Activated naive CD8-positive, alpha-beta T cell treated with anti-CD3 and anti-CD28 coated beads, Interleukin-2, amount 10 ng/mL, durations not matched to agents 7 days and 5 days (primary cell): ENCODE results near the gene TMEM52B. TPM values are rescaled to one million over a fixed set of nuclear protein-coding genes. Genes with fewer than 3 reads are reported as not detected.

ENCODE experiments used
- ATAC-seq: fragments of 150-1000 bp; cut with Tn5 transposase; one replicate; pipeline ENCODE4 v1.10.0; 2021; ENCODE audit warnings: low read depth, moderate library complexity
- POLR2A ChIA-PET: fragments of 350-600 bp; sonication (Branson Sonifier 250); formaldehyde crosslinking; loops from one replicate; lab custom pipeline; 2021; ENCODE audit warnings: antibody characterized with exemption; lab: Charles Lee
- DNase-seq: peaks from one replicate; pipeline ENCODE4 v3.0.0; 2021
- H3K27ac Mint-ChIP-seq: one replicate; pipeline ENCODE4 v1.8.0; 2022; ENCODE audit warnings: mild to moderate bottlenecking, mixed read lengths
- H3K27me3 Mint-ChIP-seq: one replicate; pipeline ENCODE4 v1.8.0; 2022; ENCODE audit warnings: mild to moderate bottlenecking, moderate library complexity, mixed read lengths
- H3K36me3 Mint-ChIP-seq: one replicate; pipeline ENCODE4 v1.8.0; 2021; ENCODE audit warnings: mild to moderate bottlenecking, mixed read lengths
- H3K4me1 Mint-ChIP-seq: one replicate; pipeline ENCODE4 v1.8.0; 2021; ENCODE audit warnings: mixed read lengths
- H3K4me3 Mint-ChIP-seq: one replicate; pipeline ENCODE4 v1.8.0; 2022; ENCODE audit warnings: mild to moderate bottlenecking, moderate library complexity, mixed read lengths
- H3K9me3 Mint-ChIP-seq: one replicate; pipeline ENCODE4 v1.8.0; 2021; ENCODE audit warnings: mixed read lengths
- total RNA-seq, 2 experiments: library from RNA; stranded (reverse); gene quantifications; one replicate each; pipeline ENCODE4 v1.2.3, GENCODE V29; 2021

TMEM52B gene
- total RNA-seq = not detected

DNA sequence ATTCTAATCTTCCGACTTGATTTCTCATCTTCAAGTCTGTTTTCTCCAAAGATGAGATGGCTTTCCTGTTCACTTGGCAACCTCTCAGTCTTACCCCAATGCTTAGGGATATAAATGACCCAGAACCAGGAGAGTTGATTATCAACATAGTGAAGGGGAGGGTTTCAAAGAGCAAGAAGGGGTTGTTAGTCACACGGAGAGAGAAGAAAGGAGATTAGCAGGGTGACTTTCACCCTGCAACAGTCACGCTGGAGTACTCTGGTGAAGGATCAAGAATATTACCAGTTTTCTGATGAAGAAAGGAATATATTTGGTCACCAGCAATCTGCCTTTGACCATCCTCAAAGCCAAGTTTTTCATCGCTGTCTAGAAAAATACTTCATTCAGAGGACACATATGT, at the start of gene TMEM52B:
Gene TMEM52B (plus strand): TSS at position 212 of the 400 bp plus-strand sequence. CDS start 543 bp downstream, outside the sequence.
- no peak for ATAC-seq
- POLR2A ChIA-PET = no interaction called here
- Mint-ChIP-seq H3K9me3 (no peaks in the 10 kb centered on the region), H3K36me3 (no peaks in the 10 kb centered on the region), H3K27me3 (peaks cover 40% of the 10 kb centered on the region), H3K4me3 (no peak within 1 kb of the TSS), H3K4me1 (peaks cover 2% of the 10 kb centered on the region), H3K27ac (no peak within 1 kb of the TSS)
- no peak for DNase-seq

DNA sequence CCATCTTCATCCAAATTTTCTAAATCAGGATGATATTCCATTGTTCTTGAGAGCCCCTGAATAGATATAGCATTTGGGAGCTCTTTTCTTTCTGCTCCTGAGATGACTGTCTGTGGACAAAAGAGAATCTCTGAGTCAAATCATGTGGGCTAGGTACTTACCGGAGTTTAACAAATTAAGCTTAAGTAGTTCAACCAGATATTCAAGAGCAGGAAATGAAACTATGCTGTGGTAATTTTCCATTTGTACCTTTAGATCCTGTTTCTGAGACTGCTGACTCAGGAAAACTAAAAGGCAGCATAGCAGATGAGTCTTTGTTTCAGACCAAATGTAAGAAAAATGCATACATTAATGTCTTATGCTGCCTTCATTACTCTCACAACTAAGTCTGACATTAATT, 48.8 kb upstream of the TMEM52B start, which contains the start of gene CLEC7A:
Gene CLEC7A (minus strand): TSS at position 158 of the 400 bp plus-strand sequence. CDS start 117 bp downstream, at position 41.
- no peak for DNase-seq
- peaks cover 43% of the 10 kb centered on the region for H3K27me3 Mint-ChIP-seq
- no peaks in the 10 kb centered on the region for H3K36me3 Mint-ChIP-seq
- H3K4me3 Mint-ChIP-seq = no peak within 1 kb of the TSS
- H3K9me3 Mint-ChIP-seq = no peaks in the 10 kb centered on the region
- POLR2A ChIA-PET = interaction anchor here (0.8 kb wide), 1 partner anchor 316 kb away, joined by 3 read pairs; no protein-coding TSS in a partner anchor
- peaks cover 3% of the 10 kb centered on the region for H3K4me1 Mint-ChIP-seq
- no peak within 1 kb of the TSS for H3K27ac Mint-ChIP-seq
- ATAC-seq = peak; percentile 54

DNA sequence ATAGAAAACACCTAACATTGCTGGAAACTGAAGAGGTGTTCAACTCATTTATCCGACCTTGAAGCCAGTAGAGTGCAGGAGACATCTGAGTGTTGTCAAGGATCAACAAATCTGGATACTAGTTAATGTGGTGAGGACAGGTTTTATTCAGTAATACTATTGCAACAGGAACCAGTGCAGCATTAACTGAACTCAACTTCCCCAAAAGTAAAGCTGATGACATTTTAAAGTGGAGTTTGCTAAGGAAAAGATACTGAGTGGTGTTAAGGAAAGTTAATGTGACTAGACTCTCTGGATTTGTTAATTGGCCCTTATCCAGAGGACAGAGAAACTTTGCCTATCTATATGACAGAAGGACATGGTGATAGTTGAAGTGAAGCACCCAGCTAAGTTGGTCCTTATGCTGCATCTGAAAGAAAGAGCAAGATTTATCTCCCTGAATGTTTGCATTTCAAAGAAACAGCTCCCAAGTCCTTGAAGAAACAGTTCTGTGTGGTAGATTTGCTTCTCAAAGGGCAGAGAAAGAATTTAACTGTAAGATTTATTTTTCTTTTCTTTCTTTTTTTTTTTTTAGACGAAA, 47.6 kb upstream of the TMEM52B start:
- peaks cover 36% of the 10 kb centered on the region for H3K27me3 Mint-ChIP-seq
- peaks cover 3% of the 10 kb centered on the region for H3K4me1 Mint-ChIP-seq
- no peak overlapping the region for H3K4me3 Mint-ChIP-seq
- DNase-seq (no peak), ATAC-seq (no peak)
- no peaks in the 10 kb centered on the region for H3K9me3 Mint-ChIP-seq
- POLR2A ChIA-PET = no interaction called here
- H3K36me3 Mint-ChIP-seq = no peaks in the 10 kb centered on the region
- no peak overlapping the region for H3K27ac Mint-ChIP-seq

DNA sequence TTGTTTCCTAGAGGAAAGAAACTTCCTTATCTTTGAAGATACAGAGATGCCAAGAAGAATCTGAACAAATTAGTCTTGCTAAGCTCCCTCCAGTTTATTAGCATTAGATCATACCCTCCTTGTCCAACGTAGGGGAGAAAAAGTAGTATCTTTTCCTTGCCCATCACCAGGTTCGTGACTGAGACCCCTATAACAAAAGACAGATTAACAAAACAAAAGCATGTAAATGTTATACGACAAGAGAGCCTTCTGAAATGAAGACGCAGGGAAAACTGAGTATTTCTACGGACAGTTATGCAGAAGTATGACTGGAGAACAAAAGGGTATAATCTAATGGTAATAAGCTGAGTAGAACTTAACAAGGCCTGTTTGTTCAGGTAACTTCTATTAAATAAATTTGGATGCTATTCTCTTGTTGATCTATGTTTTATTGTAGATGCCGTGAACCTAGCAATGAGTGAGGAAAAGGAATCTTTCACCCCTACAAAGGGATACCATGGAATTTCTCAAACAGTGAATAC, 45.9 kb upstream of the TMEM52B start:
- H3K36me3 Mint-ChIP-seq = no peaks in the 10 kb centered on the region
- ATAC-seq (no peak), DNase-seq (no peak)
- H3K4me3 Mint-ChIP-seq = no peak overlapping the region
- H3K27ac Mint-ChIP-seq = no peak overlapping the region
- POLR2A ChIA-PET = no interaction called here
- H3K27me3 Mint-ChIP-seq = peaks cover 28% of the 10 kb centered on the region
- peaks cover 5% of the 10 kb centered on the region for H3K4me1 Mint-ChIP-seq
- no peaks in the 10 kb centered on the region for H3K9me3 Mint-ChIP-seq

DNA sequence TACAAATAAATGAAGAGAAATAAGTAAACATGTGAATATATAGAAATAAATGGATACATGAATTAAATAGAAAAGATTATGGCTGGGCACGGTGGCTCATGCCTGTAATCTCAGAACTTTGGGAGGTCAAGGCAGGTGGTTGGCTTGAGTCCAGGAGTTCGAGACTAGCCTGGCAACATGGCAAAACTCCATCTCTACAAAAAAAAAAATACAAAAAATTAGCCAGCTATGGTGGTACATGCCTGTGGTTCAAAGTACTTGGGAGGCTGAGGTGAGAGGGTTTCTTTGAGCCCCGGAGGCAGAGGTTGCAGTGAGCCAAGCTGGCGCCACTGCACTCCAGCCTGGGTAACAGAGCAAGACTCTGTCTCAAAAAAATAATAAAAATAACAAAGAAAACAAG, 43.7 kb upstream of the TMEM52B start:
- no peak overlapping the region for H3K27ac Mint-ChIP-seq
- POLR2A ChIA-PET = interaction anchor here (0.7 kb wide), 1 partner anchor 428 kb away, joined by 3 read pairs; no protein-coding TSS in a partner anchor
- H3K36me3 Mint-ChIP-seq = no peaks in the 10 kb centered on the region
- no peaks in the 10 kb centered on the region for H3K9me3 Mint-ChIP-seq
- ATAC-seq = no peak
- no peak overlapping the region for H3K4me3 Mint-ChIP-seq
- DNase-seq = no peak
- peaks cover 4% of the 10 kb centered on the region for H3K4me1 Mint-ChIP-seq
- H3K27me3 Mint-ChIP-seq = peaks cover 16% of the 10 kb centered on the region

DNA sequence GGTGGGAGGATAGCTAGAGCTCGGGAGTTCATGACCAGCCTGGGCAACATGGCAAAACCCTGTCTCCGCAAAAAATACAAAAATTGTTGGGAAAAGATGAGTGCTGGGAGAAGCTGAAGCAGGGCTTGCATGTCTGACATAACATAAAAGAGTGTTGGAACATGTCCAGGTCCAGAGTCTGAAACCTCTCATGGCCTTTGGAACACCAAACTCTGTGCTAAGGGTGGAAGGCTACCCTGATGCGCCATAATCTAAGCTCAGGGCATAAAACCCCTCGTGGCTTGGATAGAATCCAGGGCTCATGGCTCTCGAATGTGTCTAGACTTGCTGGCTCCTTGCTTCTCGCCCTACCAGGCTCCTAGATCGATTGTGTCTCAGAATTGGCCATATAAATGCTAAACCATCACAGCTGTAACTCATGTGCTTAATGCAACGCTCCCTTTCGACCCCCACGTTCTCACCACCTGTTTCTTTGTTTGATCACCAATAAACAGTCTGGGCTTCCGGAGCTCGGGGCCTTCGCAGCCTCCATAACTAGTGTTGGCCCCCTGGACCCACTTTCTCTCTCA, 42.1 kb upstream of the TMEM52B start:
- H3K27ac Mint-ChIP-seq = no peak overlapping the region
- ATAC-seq (no peak), DNase-seq (no peak)
- POLR2A ChIA-PET = interaction anchor here (0.6 kb wide), 1 partner anchor 272 kb away, joined by 5 read pairs; no protein-coding TSS in a partner anchor
- H3K36me3 Mint-ChIP-seq = no peaks in the 10 kb centered on the region
- peaks cover 16% of the 10 kb centered on the region for H3K27me3 Mint-ChIP-seq
- H3K4me1 Mint-ChIP-seq = peaks cover 4% of the 10 kb centered on the region
- H3K4me3 Mint-ChIP-seq = no peak overlapping the region
- H3K9me3 Mint-ChIP-seq = no peaks in the 10 kb centered on the region

DNA sequence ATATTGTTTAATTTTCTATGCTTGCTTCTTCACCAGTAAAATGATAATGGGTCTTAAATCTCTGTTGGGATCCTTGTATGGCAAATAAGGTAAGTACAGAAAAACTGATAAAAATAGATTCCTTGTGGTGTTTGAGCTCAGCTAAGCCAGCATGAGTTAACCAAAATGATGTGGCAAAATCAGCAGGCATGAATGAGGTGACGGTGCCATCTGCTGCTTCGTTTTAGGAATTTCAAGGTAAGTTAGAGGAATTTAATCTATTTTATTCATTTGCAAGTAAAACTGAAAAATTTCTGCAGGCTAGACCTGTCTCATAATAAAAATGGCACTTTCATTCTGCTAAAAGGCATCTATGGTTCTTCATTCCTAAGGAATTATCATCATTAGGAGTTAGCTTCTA, 38.8 kb upstream of the TMEM52B start:
- no peak overlapping the region for H3K4me3 Mint-ChIP-seq
- H3K36me3 Mint-ChIP-seq = no peaks in the 10 kb centered on the region
- POLR2A ChIA-PET = interaction anchor here (0.6 to 1.3 kb wide), 2 partner anchors 123 to 326 kb away, joined by 3 to 4 read pairs; no protein-coding TSS in a partner anchor
- H3K27me3 Mint-ChIP-seq = peaks cover 30% of the 10 kb centered on the region
- peak; percentile 30 for ATAC-seq
- no peak for DNase-seq
- H3K27ac Mint-ChIP-seq = no peak overlapping the region
- H3K9me3 Mint-ChIP-seq = no peaks in the 10 kb centered on the region
- H3K4me1 Mint-ChIP-seq = peaks cover 4% of the 10 kb centered on the region

DNA sequence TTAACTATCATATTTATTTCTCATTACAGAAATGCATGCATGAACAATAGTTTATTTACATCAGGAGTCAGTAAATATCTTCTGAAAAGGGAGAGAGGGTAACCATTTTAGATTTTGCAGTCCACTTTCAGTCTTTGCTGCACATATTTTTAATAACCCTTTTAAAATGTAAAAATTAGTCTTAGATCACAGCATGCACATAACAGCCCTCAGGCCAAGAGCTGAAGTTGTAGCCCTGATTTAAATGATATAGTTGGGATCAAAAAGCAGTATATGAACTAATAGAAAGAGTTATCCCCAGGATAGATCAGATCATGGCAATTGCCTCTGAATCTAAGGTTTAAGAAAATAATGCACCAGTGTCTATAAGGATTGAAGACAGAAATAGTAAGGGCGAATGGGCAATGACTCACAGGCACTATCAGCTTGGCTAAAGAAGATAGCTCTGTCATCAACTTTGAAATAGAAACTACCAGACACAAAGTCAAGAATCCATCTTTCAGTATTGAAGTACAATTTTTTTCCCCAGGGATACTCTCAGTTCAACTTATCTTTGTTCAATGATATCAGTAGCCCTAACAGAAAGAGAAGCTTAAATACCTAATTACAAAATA, 35.7 kb upstream of the TMEM52B start:
- POLR2A ChIA-PET = no interaction called here
- H3K4me1 Mint-ChIP-seq = peaks cover 2% of the 10 kb centered on the region
- DNase-seq = no peak
- ATAC-seq = no peak
- no peaks in the 10 kb centered on the region for H3K9me3 Mint-ChIP-seq
- H3K36me3 Mint-ChIP-seq = no peaks in the 10 kb centered on the region
- H3K27ac Mint-ChIP-seq = no peak overlapping the region
- H3K27me3 Mint-ChIP-seq = peaks cover 24% of the 10 kb centered on the region
- H3K4me3 Mint-ChIP-seq = no peak overlapping the region

DNA sequence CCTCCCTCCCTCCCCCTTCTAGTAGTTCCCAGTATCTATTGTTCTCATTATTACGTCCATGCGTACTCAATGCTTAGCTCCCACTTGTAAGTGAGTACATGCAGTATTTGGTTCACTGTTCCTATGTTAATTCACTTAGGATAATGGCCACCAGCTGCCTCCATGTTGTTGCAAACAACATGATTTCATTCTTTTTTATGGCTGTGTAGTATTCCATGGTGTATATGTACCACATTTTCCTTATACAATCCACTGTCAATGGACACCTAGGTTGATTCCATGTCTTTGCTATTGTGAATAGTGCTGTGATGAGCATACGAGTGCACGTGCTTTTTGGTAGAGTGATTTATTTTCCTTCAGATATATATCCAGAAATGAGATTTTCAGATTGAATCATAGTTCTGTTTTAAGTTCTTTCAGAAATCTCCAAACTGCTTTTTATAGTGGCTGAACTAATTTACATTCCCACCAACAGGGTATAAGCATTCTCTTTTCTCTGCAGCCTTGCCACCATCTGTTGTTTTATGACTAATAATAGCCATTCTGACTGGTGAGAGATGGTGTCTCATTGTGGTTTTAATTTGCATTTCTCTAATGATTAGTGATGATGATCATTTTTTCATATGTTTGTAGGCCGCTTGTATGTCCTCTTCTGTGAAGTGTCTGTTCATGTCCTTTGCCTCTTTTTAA, 31.0 kb upstream of the TMEM52B start:
- POLR2A ChIA-PET = no interaction called here
- Mint-ChIP-seq H3K9me3 (no peaks in the 10 kb centered on the region), H3K27me3 (peaks cover 24% of the 10 kb centered on the region), H3K27ac (no peak overlapping the region), H3K4me3 (no peak overlapping the region), H3K4me1 (peaks cover under 1% of the 10 kb centered on the region), H3K36me3 (no peaks in the 10 kb centered on the region)
- ATAC-seq (no peak), DNase-seq (no peak)

DNA sequence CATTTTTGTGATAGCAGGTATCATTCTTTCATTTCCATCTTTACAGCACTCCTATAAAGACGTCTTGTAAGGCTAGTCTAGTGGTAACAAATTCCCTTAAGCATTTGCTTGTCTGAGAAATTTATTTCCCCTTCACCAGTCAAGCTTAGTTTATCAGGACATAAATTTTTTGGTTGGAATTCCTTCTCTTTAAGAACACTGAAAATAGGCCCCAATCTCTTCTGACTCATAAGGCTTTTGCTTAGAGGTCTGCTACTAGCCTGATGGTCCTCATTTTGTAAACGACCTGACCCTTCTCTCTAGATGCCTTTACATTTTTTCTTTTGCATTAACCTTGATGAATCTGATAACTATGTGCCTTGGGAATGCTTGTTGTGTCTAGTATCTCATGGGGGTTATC, 27.2 kb upstream of the TMEM52B start:
- ATAC-seq (no peak), DNase-seq (no peak)
- Mint-ChIP-seq H3K36me3 (no peaks in the 10 kb centered on the region), H3K27ac (no peak overlapping the region), H3K27me3 (peaks cover 20% of the 10 kb centered on the region), H3K9me3 (no peaks in the 10 kb centered on the region), H3K4me1 (peaks cover 9% of the 10 kb centered on the region), H3K4me3 (no peak overlapping the region)
- POLR2A ChIA-PET = no interaction called here

DNA sequence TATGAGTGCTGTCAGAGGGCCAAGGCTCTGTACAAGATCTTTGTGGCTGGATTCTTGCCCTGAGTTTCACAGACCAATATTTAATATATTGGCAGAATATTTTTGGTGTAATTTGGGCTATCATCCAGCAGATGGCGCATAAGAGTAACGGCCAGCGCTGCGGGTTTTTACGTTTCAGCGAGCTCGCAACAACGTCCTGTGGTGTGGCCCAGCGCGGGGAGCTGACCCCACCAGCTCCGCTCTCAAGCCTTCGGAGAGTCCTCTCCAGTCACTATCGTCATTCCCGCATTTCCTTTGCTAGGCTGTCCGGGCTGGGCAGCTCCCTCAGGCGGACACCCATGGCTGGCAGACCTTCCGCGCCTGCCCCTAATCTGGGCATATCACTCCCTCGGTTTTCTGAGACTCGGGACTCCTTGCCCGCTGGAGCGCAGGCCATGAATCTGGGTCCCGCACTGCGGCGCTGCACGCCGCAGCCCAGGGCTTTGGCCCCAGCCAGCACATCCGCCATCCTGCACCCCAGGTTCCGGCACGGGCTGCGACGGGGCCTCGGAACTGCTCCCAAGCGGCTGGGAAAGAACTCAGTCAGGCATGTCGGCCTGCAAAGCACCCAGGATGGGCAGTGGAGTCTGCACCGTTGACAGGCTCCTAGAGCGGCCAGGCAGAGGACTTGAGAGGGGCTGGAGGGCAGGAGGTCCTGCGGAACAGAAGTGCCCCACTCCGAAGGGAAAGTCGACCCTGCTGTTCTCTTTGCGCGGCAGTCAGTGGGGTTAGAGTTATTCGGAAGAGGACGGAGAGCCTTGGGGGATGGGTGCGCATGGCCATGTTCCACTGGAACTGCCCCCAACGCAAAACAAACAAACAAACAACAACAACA, 25.3 kb upstream of the TMEM52B start:
- no peaks in the 10 kb centered on the region for H3K9me3 Mint-ChIP-seq

DNA sequence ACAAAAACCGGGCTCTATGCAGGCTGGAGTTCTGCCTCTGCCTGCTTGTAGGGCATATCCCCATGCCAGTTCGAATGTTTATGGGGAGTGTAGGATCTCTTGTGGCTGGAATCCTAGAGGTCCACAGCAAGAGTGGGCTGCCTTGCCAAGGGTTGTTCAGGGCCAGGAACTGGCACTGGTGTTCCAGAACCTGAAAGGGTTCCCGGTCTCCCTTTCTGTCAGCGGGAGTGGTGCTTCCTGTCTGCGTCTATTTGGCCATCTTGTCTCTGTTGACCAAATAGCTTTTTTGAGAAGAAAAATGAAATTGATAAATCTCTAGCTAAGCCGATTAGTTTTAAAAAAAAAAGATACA, 24.7 kb upstream of the TMEM52B start:
- peak overlapping the region; percentile 81 for H3K27ac Mint-ChIP-seq
- ATAC-seq = no peak

More for the DNA sequence above, 25.3 kb upstream of the TMEM52B start:
- no peaks in the 10 kb centered on the region for H3K36me3 Mint-ChIP-seq
- POLR2A ChIA-PET = interaction anchor here (0.7 to 1.0 kb wide), 2 partner anchors 36 to 523 kb away, joined by 3 to 6 read pairs; no protein-coding TSS in a partner anchor
- H3K4me3 Mint-ChIP-seq = peak overlapping the region; percentile 92
- peak; percentile 75 for DNase-seq
- peaks cover 9% of the 10 kb centered on the region for H3K4me1 Mint-ChIP-seq
- peak overlapping the region; percentile 81 for H3K27ac Mint-ChIP-seq
- H3K27me3 Mint-ChIP-seq = peaks cover 24% of the 10 kb centered on the region
- ATAC-seq = peak; percentile 79

More for the DNA sequence above, 24.7 kb upstream of the TMEM52B start:
- Mint-ChIP-seq H3K4me1 (peaks cover 9% of the 10 kb centered on the region), H3K4me3 (peak overlapping the region; percentile 92), H3K27me3 (peaks cover 30% of the 10 kb centered on the region), H3K36me3 (no peaks in the 10 kb centered on the region), H3K9me3 (no peaks in the 10 kb centered on the region)
- no peak for DNase-seq
- POLR2A ChIA-PET = no interaction called here
